Measurements from ENCODE around the gene KDM4F.

KDM4F gene

DNA sequence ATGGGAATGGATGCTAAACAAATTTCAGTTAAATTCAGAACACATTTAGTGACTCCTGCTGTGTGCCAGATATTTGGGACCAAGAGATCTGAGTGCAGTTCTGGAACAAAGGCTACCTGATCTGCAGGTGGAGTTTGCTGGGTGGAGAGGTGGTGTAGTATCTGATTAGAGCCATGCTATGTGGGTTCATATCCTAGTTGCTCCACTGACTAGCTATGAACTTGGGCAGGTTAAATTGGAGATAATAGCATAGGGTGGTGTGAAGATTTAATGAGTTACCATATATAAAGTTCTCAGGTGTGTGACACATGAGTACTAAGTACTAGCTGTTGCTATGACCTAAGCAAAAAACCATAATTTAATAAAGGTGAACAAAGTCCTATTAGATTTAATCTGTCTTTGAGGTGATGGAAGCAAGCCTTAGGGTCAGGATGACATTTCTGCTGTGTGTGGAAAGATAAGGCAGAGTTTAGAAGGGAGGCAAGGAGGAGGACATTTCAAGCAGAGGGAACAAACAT, 42.5 kb downstream of the KDM4F start:
- no peak for DNase-seq (ENCODE audit: low spot score)

DNA sequence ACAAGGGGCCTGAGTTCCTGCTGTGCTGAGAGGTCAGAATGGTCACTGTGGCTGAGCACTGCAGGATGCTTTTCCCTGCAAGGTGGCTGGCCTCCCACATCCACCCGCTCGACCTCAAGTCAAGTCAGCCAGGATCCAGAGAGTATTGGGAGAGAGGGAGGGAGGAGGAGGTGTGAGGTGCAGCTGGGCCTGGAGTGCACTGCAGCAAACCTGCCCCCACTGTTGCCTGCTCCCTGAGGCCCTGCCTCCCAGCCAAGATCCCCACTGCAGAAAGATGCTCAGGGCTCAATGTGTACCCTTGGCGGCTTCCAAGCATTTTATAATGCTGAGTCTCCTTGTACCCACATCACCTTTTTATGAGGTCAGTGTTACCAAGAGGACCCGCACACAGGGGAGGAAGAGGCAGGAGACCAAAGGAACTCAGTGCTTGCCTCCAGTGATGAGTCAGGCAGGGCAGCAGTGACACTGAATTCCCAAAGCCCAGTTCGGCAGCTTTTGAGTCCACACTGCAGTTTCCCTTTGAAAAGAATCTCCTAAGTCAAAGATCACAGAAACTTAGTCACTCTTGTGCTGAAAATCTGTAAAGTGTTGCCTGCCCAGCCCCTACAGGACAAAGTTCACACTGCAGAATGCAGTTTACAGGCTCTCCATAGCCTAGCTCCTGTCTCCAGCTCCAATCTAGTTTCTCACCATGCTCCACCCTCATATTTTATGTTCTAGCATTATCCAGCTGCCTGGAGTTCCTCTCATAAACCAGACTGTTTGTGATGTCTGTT, 43.5 kb downstream of the KDM4F start:
- no peak for DNase-seq (ENCODE audit: low spot score)

DNA sequence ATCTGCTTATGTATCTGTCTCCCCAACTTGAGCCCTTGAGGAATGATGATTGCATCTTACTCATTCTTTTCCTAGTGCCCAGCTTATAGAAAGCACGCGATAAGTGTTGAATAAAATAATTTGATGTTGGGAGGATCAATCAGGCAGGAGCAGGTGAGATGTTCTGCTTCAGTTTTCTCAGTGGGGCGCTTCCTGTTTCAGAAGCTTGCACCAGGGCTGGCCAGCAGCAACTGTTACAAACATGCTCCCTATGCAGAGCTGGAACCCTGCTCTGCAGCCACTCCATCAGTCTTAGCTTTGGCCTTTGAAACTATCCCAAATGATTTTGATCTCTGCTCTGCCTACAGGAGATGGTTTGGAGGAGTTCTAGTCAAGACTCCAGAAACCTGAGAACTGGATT, 44.3 kb downstream of the KDM4F start:
- no peak for DNase-seq (ENCODE audit: low spot score)

DNA sequence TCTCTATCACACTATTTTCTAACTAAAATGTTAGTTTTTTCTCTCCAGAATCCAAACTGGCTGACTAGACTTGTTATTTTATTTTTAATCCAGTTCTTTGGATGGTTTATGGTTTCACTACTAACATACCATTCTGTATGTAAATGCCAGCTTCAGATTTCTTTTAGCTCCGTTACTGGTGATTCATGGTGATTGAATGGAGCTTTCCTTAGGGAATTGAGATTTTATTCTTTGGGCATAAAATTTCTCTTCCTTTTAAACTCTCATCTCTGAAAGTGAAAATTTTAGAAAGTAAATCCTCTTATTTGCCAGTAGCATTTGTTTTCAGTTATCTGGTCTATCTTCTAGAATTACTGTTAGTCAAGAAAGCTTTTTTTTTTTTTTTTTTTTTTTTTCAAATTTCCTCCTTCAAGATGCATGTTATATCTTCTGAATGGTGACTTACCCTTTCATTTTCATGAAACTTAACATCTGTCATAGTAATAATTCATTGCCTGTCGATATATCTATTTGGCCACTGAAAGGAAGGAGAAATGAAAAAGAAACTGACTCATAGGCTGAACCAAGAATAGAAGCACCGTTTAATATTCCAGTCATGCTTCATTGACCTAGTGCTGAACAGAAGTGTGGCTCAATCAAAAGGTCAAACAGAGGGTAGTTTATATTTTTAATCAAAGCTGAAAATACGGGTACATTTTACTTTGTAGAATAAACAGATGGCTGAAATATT, 46.8 kb downstream of the KDM4F start:
- peak; percentile 70 for DNase-seq (ENCODE audit: low spot score)

DNA sequence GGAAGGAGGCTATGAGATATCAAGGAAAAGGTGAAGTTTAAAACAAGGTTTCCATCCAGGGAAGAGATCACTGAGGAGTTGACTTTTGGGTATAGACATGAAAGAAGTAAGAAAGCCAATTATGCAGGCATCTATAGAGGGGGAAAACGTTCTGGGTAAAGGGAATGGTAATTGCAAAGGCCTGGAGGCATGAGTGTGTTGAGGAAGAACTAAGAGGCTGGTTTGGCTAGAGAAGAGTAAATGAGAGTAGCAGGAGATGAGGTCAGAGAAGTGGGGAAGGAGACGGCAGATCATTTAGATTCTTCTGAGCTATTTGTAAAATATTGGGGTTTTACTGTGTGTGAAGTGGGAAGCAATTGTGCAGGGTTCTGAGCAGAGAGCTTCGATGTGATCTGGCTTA, 48.0 kb downstream of the KDM4F start:
- no peak for DNase-seq (ENCODE audit: low spot score)

DNA sequence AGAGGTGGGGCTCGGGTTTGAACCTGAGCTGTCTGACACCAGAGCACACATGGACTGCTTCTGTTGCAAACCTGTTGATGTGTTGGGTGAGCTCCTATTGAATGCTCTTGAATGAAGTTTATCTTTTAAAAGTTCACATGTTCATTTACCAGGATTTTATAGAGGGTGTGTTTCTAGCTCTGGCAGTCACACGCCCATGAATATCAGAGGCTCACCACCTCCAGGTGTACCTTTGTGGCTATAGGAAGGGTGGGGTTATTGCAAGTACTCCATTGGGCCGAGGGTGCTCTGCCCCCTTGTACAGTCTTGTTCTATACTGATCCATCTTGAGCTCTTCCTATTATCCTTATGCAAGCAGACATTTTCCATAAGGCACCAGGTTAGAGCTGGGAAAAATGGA, 49.6 kb downstream of the KDM4F start:
- no peak for DNase-seq (ENCODE audit: low spot score)

DNA sequence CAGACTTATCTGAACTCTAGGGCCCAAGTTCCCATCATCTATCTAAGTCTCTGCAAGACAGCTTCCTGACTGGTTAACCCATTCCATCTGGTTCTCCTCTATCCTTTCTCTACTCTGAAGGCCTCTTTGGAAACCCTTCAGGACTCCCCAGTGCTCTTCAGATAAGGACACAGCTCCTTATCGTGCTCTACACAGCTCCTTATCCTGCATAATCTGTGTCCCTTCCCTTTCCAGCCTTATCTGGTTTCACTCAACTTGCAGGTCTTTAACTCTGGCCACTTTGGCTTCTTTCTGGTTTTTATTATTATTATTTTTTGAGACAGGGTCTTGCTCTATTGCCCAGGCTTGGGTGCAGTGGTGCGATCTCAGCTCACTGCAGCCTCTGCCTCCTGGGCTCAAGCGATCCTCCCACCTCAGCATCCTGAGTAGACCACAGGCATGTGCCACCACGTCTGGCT, 51.0 kb downstream of the KDM4F start:
- no peak for DNase-seq (ENCODE audit: low spot score)

All from activated CD4-positive, alpha-beta T cell treated with anti-CD3 and anti-CD28 coated beads, Interleukin-2, Interleukin-4, amounts not matched to agents 100 ng/mL and 50 ng/mL, durations not matched to agents 16 hours and 8 hours (primary cell).